IMR-90 (cell line): ENCODE measurements around the gene OVOL3. TPM values are rescaled to one million over a fixed set of nuclear protein-coding genes. Genes with fewer than 3 reads are reported as not detected.

Experiments
- ATAC-seq: fragments of 200-7000 bp; cut with Tn5 transposase; 2 replicates; pipeline ENCODE4 v1.9.1; 2020; ENCODE audit warnings: low read depth, mild to moderate bottlenecking, moderate library complexity
- BruUV-seq: library from RNA; stranded (reverse); fragments of 400-500 nt; replicated peaks from 2 replicates; lab custom pipeline; 2021; lab: Mats Ljungman, UMichigan
- CTCF ChIA-PET: fragments of 300-600 bp; formaldehyde crosslinking; extraction: SDS; loops from one replicate; lab custom pipeline; 2021; ENCODE audit warnings: antibody characterized with exemption; lab: Yijun Ruan, JAX
- POLR2A ChIA-PET: fragments of 300-600 bp; sonication (Branson Sonifier 250); formaldehyde crosslinking; loops from one replicate; lab custom pipeline; 2022; ENCODE audit warnings: antibody characterized with exemption; ENCODE audit not compliant: unreplicated experiment; lab: Charles Lee
- DNase-seq: peaks from one replicate; pipeline ENCODE4 v3.0.0; 2013
- H2AFZ ChIP-seq: replicated peaks from 2 replicates; pipeline ENCODE3; 2013; ENCODE audit warnings: low read length, mild to moderate bottlenecking; ENCODE audit not compliant: poor library complexity
- H2AK5ac ChIP-seq: 2 replicates; pipeline ENCODE4 v1.6.1; 2013; ENCODE audit warnings: low read depth, low read length, inconsistent platforms
- H2AK9ac ChIP-seq: replicated peaks from 2 replicates; pipeline ENCODE3; 2013; ENCODE audit warnings: mild to moderate bottlenecking, low read depth, low read length, moderate library complexity; ENCODE audit not compliant: poor library complexity
- H2BK120ac ChIP-seq: 2 replicates; pipeline ENCODE4 v1.6.1; 2013; ENCODE audit warnings: low read depth, low read length, inconsistent platforms
- H2BK15ac ChIP-seq: 3 replicates; pipeline ENCODE4 v1.6.1; 2013; ENCODE audit warnings: low read depth, low read length, inconsistent platforms
- H2BK20ac ChIP-seq: 2 replicates; pipeline ENCODE4 v1.6.1; 2013; ENCODE audit warnings: low read depth, mild to moderate bottlenecking, inconsistent platforms, low read length, moderate library complexity
- H2BK5ac ChIP-seq: 2 replicates; pipeline ENCODE4 v1.6.1; 2013; ENCODE audit warnings: mild to moderate bottlenecking, low read depth, low read length, inconsistent platforms; ENCODE audit not compliant: poor library complexity, severe bottlenecking
- H3K14ac ChIP-seq: replicated peaks from 2 replicates; pipeline ENCODE4 v1.6.1; 2013; ENCODE audit warnings: low read depth, low read length, inconsistent platforms
- H3K18ac ChIP-seq: 2 replicates; pipeline ENCODE4 v1.6.1; 2013; ENCODE audit warnings: low read depth, low read length, control low read depth
- H3K23ac ChIP-seq: 2 replicates; pipeline ENCODE4 v1.6.1; 2013; ENCODE audit warnings: low read depth, low read length, inconsistent platforms
- H3K27ac ChIP-seq: 2 replicates; pipeline ENCODE4 v1.5.1; 2013; ENCODE audit warnings: mild to moderate bottlenecking, control low read depth, low read length; ENCODE audit not compliant: insufficient read depth
- H3K27me3 ChIP-seq: 2 replicates; pipeline ENCODE4 v1.6.1; 2013; ENCODE audit warnings: low read length; ENCODE audit not compliant: control insufficient read depth, insufficient read depth
- H3K36me3 ChIP-seq: 2 replicates; pipeline ENCODE4 v1.6.1; 2013; ENCODE audit warnings: low read length, mixed read lengths; ENCODE audit not compliant: control insufficient read depth, insufficient read depth
- H3K4ac ChIP-seq: 2 replicates; pipeline ENCODE4 v1.6.1; 2013; ENCODE audit warnings: low read depth, low read length, inconsistent platforms
- H3K4me1 ChIP-seq: 2 replicates; pipeline ENCODE4 v1.6.1; 2013; ENCODE audit warnings: low read length, mixed read lengths; ENCODE audit not compliant: control insufficient read depth, insufficient read depth
- H3K4me2 ChIP-seq: 2 replicates; pipeline ENCODE4 v1.6.1; 2013; ENCODE audit warnings: low read depth, mild to moderate bottlenecking, control low read depth, low read length, moderate library complexity
- H3K4me3 ChIP-seq: 2 replicates; pipeline ENCODE4 v1.5.1; 2013; ENCODE audit warnings: low read depth, mild to moderate bottlenecking, control low read depth, low read length, moderate library complexity; ENCODE audit not compliant: insufficient read depth
- H3K56ac ChIP-seq: 2 replicates; pipeline ENCODE4 v1.6.1; 2013; ENCODE audit warnings: low read length, inconsistent platforms; ENCODE audit not compliant: insufficient read depth; ENCODE audit errors: extremely low read depth
- H3K79me1 ChIP-seq, 2 experiments: 2 replicates each; pipeline ENCODE4 v1.6.1; 2013; ENCODE audit warnings: low read length in 2 of 2, inconsistent platforms in 1 of 2, low read depth in 1 of 2
- H3K9ac ChIP-seq: 2 replicates; pipeline ENCODE4 v1.6.1; 2013; ENCODE audit warnings: low read depth, low read length, control low read depth
- H3K9me1 ChIP-seq: 2 replicates; pipeline ENCODE4 v1.6.1; 2013; ENCODE audit warnings: low read length, inconsistent platforms; ENCODE audit not compliant: insufficient read depth
- H3K9me3 ChIP-seq: 2 replicates; pipeline ENCODE4 v1.6.1; 2013; ENCODE audit warnings: low read length; ENCODE audit not compliant: control insufficient read depth, insufficient read depth
- H4K20me1 ChIP-seq: 2 replicates; pipeline ENCODE4 v1.6.1; 2013; ENCODE audit warnings: low read length, inconsistent platforms; ENCODE audit not compliant: insufficient read depth
- H4K5ac ChIP-seq: 2 replicates; pipeline ENCODE4 v1.6.1; 2013; ENCODE audit warnings: mild to moderate bottlenecking, low read depth, low read length, control low read depth
- H4K8ac ChIP-seq, 2 experiments: 2 replicates each; pipeline ENCODE4 v1.6.1; 2013; ENCODE audit warnings: low read depth in 2 of 2, low read length in 2 of 2, control low read depth in 1 of 2, inconsistent platforms in 1 of 2
- H4K91ac ChIP-seq: 2 replicates; pipeline ENCODE4 v1.6.1; 2013; ENCODE audit warnings: low read depth, low read length, inconsistent platforms; ENCODE audit not compliant: insufficient read depth
- CEBPB ChIP-seq: IDR thresholded peaks from 2 replicates; pipeline ENCODE4 v1.6.1; 2012; ENCODE audit warnings: low read depth, low read length, improper control_type of control experiment
- CHD1 ChIP-seq: IDR thresholded peaks from 2 replicates; pipeline ENCODE4 v1.6.1; 2012; ENCODE audit warnings: low read depth, low read length, improper control_type of control experiment
- MAZ ChIP-seq: IDR thresholded peaks from 2 replicates; pipeline ENCODE4 v1.6.1; 2012; ENCODE audit warnings: low read depth, mild to moderate bottlenecking, low read length, improper control_type of control experiment, moderate library complexity, borderline replicate concordance
- MXI1 ChIP-seq: IDR thresholded peaks from 2 replicates; pipeline ENCODE4 v1.6.1; 2012; ENCODE audit warnings: low read depth, mild to moderate bottlenecking, low read length, moderate library complexity, borderline replicate concordance
- NFE2L2 ChIP-seq: fragments of 150-350 bp; IDR thresholded peaks from 2 replicates; pipeline ENCODE4 v1.6.1; 2016; ENCODE audit warnings: low read depth, mild to moderate bottlenecking, low read length
- POLR2A ChIP-seq: IDR thresholded peaks from 2 replicates; pipeline ENCODE4 v1.6.1; 2012; ENCODE audit warnings: mild to moderate bottlenecking, low read depth, low read length
- RAD21 ChIP-seq: IDR thresholded peaks from 2 replicates; pipeline ENCODE4 v1.6.1; 2012; ENCODE audit warnings: low read length, improper control_type of control experiment
- SMC3 ChIP-seq: fragments of 150-350 bp; IDR thresholded peaks from 2 replicates; pipeline ENCODE4 v1.6.1; 2016; ENCODE audit warnings: low read depth, mild to moderate bottlenecking, antibody characterized with exemption, low read length, moderate library complexity
- USF2 ChIP-seq: fragments of 150-350 bp; IDR thresholded peaks from 2 replicates; pipeline ENCODE4 v1.6.1; 2017; ENCODE audit warnings: mild to moderate bottlenecking, antibody characterized with exemption, low read length, low read depth
- WGBS, 2 experiments: methylation state at CpG; one replicate each; pipeline versions ENCODE4 v1.1.5 to v1.1.7; 2013; ENCODE audit warnings: missing lambda C conversion rate in 2 of 2; ENCODE audit not compliant: insufficient read length in 1 of 2; ENCODE audit errors: extremely low coverage in 2 of 2; 5-methylcytosine and 5-hydroxymethylcytosine counted together
- dilution Hi-C: fragments of 300-500 bp; cut with HindIII; formaldehyde crosslinking; loops from one replicate; pipeline ENCODE4 v1.14.3; 2018; ENCODE audit warnings: low sequenced_read_pairs; ENCODE audit not compliant: unreplicated experiment
- in situ Hi-C: fragments of 300-500 bp; cut with MboI; formaldehyde crosslinking; loops from 3 replicates; pipeline ENCODE4 v1.14.3; 2019; ENCODE audit warnings: low sequenced_read_pairs, inconsistent platforms, mixed read lengths
- intact Hi-C: fragments of 100-400 bp; cut with micrococcal nuclease; formaldehyde crosslinking; loops from 2 replicates; pipeline ENCODE4 v1.10.0; 2022
- polyA plus RNA-seq, 3 experiments: library from polyadenylated mRNA; depleted of rRNA; stranded (reverse); fragments of >200 nt; gene quantifications; 2 replicates each; pipeline ENCODE4 v1.2.3, GENCODE V29; 2012; ENCODE audit warnings: low replicate concordance in 1 of 3
- total RNA-seq: library from RNA; depleted of rRNA; stranded (reverse); fragments of >200 nt; gene quantifications from 2 replicates; pipeline ENCODE4 v1.2.3, GENCODE V29; 2012
- TF ChIP-seq, protein P1 (sequence below): conservative IDR thresholded peaks from 2 replicates; pipeline ENCODE4 v1.5.1; 2012; ENCODE audit warnings: mild to moderate bottlenecking, low read depth, low read length, improper control_type of control experiment

OVOL3 gene
- total and polyA plus RNA-seq, 2 of the 4 experiments (the other 2 are of a cell fraction): not detected

- TF ChIP-seq USF2: no peak
- no peak for TF ChIP-seq POLR2A
- TF ChIP-seq, protein P1, sequence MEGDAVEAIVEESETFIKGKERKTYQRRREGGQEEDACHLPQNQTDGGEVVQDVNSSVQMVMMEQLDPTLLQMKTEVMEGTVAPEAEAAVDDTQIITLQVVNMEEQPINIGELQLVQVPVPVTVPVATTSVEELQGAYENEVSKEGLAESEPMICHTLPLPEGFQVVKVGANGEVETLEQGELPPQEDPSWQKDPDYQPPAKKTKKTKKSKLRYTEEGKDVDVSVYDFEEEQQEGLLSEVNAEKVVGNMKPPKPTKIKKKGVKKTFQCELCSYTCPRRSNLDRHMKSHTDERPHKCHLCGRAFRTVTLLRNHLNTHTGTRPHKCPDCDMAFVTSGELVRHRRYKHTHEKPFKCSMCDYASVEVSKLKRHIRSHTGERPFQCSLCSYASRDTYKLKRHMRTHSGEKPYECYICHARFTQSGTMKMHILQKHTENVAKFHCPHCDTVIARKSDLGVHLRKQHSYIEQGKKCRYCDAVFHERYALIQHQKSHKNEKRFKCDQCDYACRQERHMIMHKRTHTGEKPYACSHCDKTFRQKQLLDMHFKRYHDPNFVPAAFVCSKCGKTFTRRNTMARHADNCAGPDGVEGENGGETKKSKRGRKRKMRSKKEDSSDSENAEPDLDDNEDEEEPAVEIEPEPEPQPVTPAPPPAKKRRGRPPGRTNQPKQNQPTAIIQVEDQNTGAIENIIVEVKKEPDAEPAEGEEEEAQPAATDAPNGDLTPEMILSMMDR: no peak
- TF ChIP-seq CHD1: no peak
- no peak for TF ChIP-seq CEBPB
- TF ChIP-seq MAZ: no peak
- TF ChIP-seq NFE2L2: no peak
- TF ChIP-seq RAD21: no peak
- no peak for TF ChIP-seq MXI1
- no peak for TF ChIP-seq SMC3
- Histone ChIP-seq H2AK5ac (no peak overlapping the region), H3K9me3 (no peaks in the 10 kb centered on the region), H3K27ac (no peak overlapping the region), H3K79me1 (peaks cover 4 to 38% of the 10 kb centered on the region in 2 experiments; a peak in 3 of 4 replicates), H3K4me2 (peak overlapping the region; percentile 35; the same call in 1 of the 2 replicates), H2BK20ac (no peak overlapping the region), H3K23ac (0 out of 2 replicates have a peak overlapping the region, but pooled peaks have one; percentile 65), H2BK15ac (no peak overlapping the region), H3K56ac (no peak overlapping the region; the same call in 1 of the 2 replicates), H4K20me1 (peaks cover 11% of the 10 kb centered on the region), H3K4me1 (peaks cover 6% of the 10 kb centered on the region; the same call in 1 of the 2 replicates), H2BK120ac (no peak overlapping the region), H2BK5ac (no peak overlapping the region), H3K36me3 (peaks cover 39% of the 10 kb centered on the region), H3K27me3 (no peaks in the 10 kb centered on the region), H4K8ac (no peak overlapping the region; a peak in 1 of 4 replicates), H4K5ac (no peak overlapping the region), H3K14ac (no peak overlapping the region), H2AK9ac (peak overlapping the region; percentile 87), H3K9ac (no peak overlapping the region), H3K4me3 (no peak overlapping the region), H2AFZ (peak overlapping the region; percentile 64), H3K18ac (no peak overlapping the region), H3K4ac (peak overlapping the region; percentile 27; the same call in 1 of the 2 replicates), H4K91ac (no peak overlapping the region), H3K9me1 (no peaks in the 10 kb centered on the region; the same call in 1 of the 2 replicates)
- intact Hi-C loops: no loop called here
- dilution Hi-C loops: no loop called here
- WGBS, 2 experiments: 44% methylated on average over 9 of the region's 47 CpGs; no CpG with 5 or more reads in 1 of the 2 experiments
- in situ Hi-C loops: no loop called here
- BruUV-seq: no TSS peak
- CTCF ChIA-PET: no interaction called here
- POLR2A ChIA-PET: interaction anchor here (0.6 kb wide), 3 partner anchors 257 to 1148 kb away, joined by 3 to 10 read pairs (median 5); no protein-coding TSS in a partner anchor
- ATAC-seq: peak; percentile 52
- no peak for DNase-seq
Observed at GRCh38 chr19:36151144-36152018, 40.4 kb downstream of the OVOL3 start.
